HepG2 (cell line): Measurements from ENCODE around the gene KIAA0232. TPM values are rescaled to one million over a fixed set of nuclear protein-coding genes. Genes with fewer than 3 reads are reported as not detected.

Source experiments
- ATAC-seq: fragments of 200-7000 bp; cut with Tn5 transposase; 3 replicates; pipeline ENCODE4 v1.9.1; 2020; ENCODE audit warnings: mild to moderate bottlenecking, moderate library complexity
- BruUV-seq: library from RNA; stranded (reverse); fragments of 400-500 nt; replicated peaks from 2 replicates; lab custom pipeline; 2021; lab: Mats Ljungman, UMichigan
- CTCF ChIA-PET: fragments of 300-600 bp; formaldehyde crosslinking; extraction: SDS; loops from one replicate; lab custom pipeline; 2021; ENCODE audit warnings: low total read pairs, inconsistent platforms, low intra/inter-chr PET ratio; lab: Yijun Ruan, JAX
- POLR2A ChIA-PET: fragments of 350-600 bp; sonication (Branson Sonifier 250); formaldehyde crosslinking; loops from one replicate; lab custom pipeline; 2020; ENCODE audit warnings: antibody characterized with exemption, inconsistent platforms; lab: Yijun Ruan, JAX
- DNase-seq: peaks from one replicate; pipeline ENCODE4 v3.0.0-alpha.2; 2015; ENCODE audit warnings: low spot score
- FAIRE-seq: peaks from 3 replicates; lab custom pipeline; 2011; peaks lifted over from hg19 to GRCh38; lab: Jason Lieb, UNC
- H2AFZ ChIP-seq: one replicate; pipeline ENCODE4 v1.6.1; 2011; ENCODE audit warnings: low read length, inconsistent platforms
- H3K27ac ChIP-seq: fragments of 300-600 bp; 3 replicates; pipeline ENCODE4 v1.8.0; 2011; ENCODE audit warnings: mixed run types, mild to moderate bottlenecking, mixed read lengths, low read length, inconsistent platforms; ENCODE audit not compliant: insufficient read depth; ENCODE audit errors: extremely low read length
- H3K27me3 ChIP-seq, 2 experiments: fragments of 200-600 bp in 1 of 2; 2 replicates in 1 of 2; 3 replicates in 1 of 2; pipeline versions ENCODE4 v1.6.0 to v1.8.0; 2011; ENCODE audit warnings: low read length in 2 of 2, mild to moderate bottlenecking in 2 of 2, moderate library complexity in 2 of 2, inconsistent platforms in 1 of 2; ENCODE audit not compliant: insufficient read depth in 2 of 2, control insufficient read depth in 1 of 2
- H3K36me3 ChIP-seq, 2 experiments: fragments of 200-600 bp in 1 of 2; replicated peaks in 1 of 2; 2 replicates in 1 of 2; 3 replicates in 1 of 2; pipeline versions ENCODE4 v1.5.1 to v1.8.0; 2011; ENCODE audit warnings: low read length in 2 of 2, inconsistent platforms in 1 of 2; ENCODE audit not compliant: insufficient read depth in 2 of 2, control insufficient read depth in 1 of 2
- H3K4me1 ChIP-seq: 2 replicates; pipeline ENCODE4 v1.5.1; 2012; ENCODE audit warnings: low read length, inconsistent platforms; ENCODE audit not compliant: insufficient read depth
- H3K4me2 ChIP-seq: 2 replicates; pipeline ENCODE4 v1.6.0; 2011; ENCODE audit warnings: low read depth, low read length, inconsistent platforms
- H3K4me3 ChIP-seq, 3 experiments: fragments of 200-600 bp in 1 of 3; sonication (generic), shearing (Covaris generic) in 1 of 3; replicated peaks in 1 of 3; 2 replicates each; pipeline ENCODE4 v1.5.1; 2011 to 2016; ENCODE audit warnings: low read length in 3 of 3, inconsistent platforms in 2 of 3, low read depth in 2 of 3, mild to moderate bottlenecking in 2 of 3, control low read depth in 1 of 3, mixed read lengths in 1 of 3; ENCODE audit not compliant: insufficient read depth in 1 of 3
- H3K79me2 ChIP-seq: one replicate; pipeline ENCODE4 v1.6.1; 2011; ENCODE audit warnings: low read length, inconsistent platforms; ENCODE audit not compliant: insufficient read depth
- H3K9ac ChIP-seq: 2 replicates; pipeline ENCODE4 v1.6.0; 2011; ENCODE audit warnings: mild to moderate bottlenecking, low read depth, low read length, inconsistent platforms; ENCODE audit not compliant: insufficient read depth
- H3K9me3 ChIP-seq: 2 replicates; pipeline ENCODE4 v1.5.1; 2012; ENCODE audit warnings: mild to moderate bottlenecking, low read length
- H4K20me1 ChIP-seq: 2 replicates; pipeline ENCODE4 v1.6.0; 2011; ENCODE audit warnings: inconsistent platforms, mild to moderate bottlenecking, low read length, moderate library complexity; ENCODE audit not compliant: insufficient read depth
- AFF4 ChIP-seq: sonication (generic); formaldehyde crosslinking; IDR thresholded peaks from 2 replicates; pipeline ENCODE4 v1.4.0; 2020; ENCODE audit warnings: missing genetic modification reagents
- KMT2A ChIP-seq: sonication (generic); formaldehyde crosslinking; IDR thresholded peaks from 2 replicates; pipeline ENCODE4 v1.4.0; 2020; ENCODE audit warnings: missing genetic modification reagents
- RBM22 ChIP-seq: fragments of 200-400 bp; formaldehyde crosslinking; optimal IDR thresholded peaks from 2 replicates; pipeline ENCODE3; 2017; ENCODE audit warnings: mild to moderate bottlenecking, low read length, moderate library complexity
- WGBS: methylation state at CpG from one replicate; pipeline ENCODE4 v1.1.6; 2017; ENCODE audit warnings: low lambda C conversion rate; 5-methylcytosine and 5-hydroxymethylcytosine counted together
- in situ Hi-C: cut with HindIII; loops from 2 replicates; pipeline ENCODE4 v1.10.0; 2017; ENCODE audit warnings: low pct_unique_long_range_greater_than_20kb; ENCODE audit not compliant: extremely low pct_ligation_motif_present
- intact Hi-C: fragments of 100-400 bp; cut with micrococcal nuclease; formaldehyde crosslinking; loops from one replicate; pipeline ENCODE4 v1.10.0; 2022; ENCODE audit not compliant: unreplicated experiment
- polyA plus RNA-seq, 8 experiments: library from polyadenylated mRNA; depleted of rRNA in 3 of 8; stranded (reverse) in 7 of 8; unstranded in 1 of 8; fragments of >200 nt; fragmentation: Illumina TruSeq in 4 of 8; extraction: Trizol in 4 of 8; gene quantifications; 2 replicates each; pipeline versions ENCODE4 v1.2.1 to v1.2.3, GENCODE V29; 2011 to 2016; ENCODE audit warnings: low read depth in 4 of 8, missing spikeins in 1 of 8, mixed read lengths in 1 of 8; ENCODE audit not compliant: insufficient read depth in 1 of 8
- total RNA-seq, 5 experiments: library from RNA; depleted of rRNA; stranded (reverse); fragments of >200 nt; fragmentation: Illumina TruSeq; extraction: Trizol; gene quantifications; 2 replicates each; pipeline ENCODE4 v1.2.3, GENCODE V29; 2016; ENCODE audit warnings: low read depth in 1 of 5

Gene KIAA0232
- total and polyA plus RNA-seq, 2 of the 13 experiments (the other 11 are each of a cell fraction or from before 2014, with no cell fraction given): 7.8 to 17.1 TPM

- Histone ChIP-seq H3K4me3 (no peak overlapping the region), H3K27ac (no peak overlapping the region), H3K36me3 (peaks cover 4 to 17% of the 10 kb centered on the region in 2 experiments; a peak in 4 of 5 replicates), H3K27me3 (no peaks in the 10 kb centered on the region), H3K79me2 (no peaks in the 10 kb centered on the region), H2AFZ (no peak overlapping the region), H3K4me1 (peaks cover 9% of the 10 kb centered on the region), H3K9me3 (peaks cover 11% of the 10 kb centered on the region), H3K9ac (no peak overlapping the region), H3K4me2 (no peak overlapping the region), H4K20me1 (no peaks in the 10 kb centered on the region)
- ChIA-PET POLR2A (no interaction called here), CTCF (no interaction called here)
- intact Hi-C loops (no loop called here), in situ Hi-C loops (no loop called here)
- 83% methylated on average over 10 of the region's 10 CpGs for WGBS
- DNase-seq: no peak
- ATAC-seq: no peak
- BruUV-seq: no TSS peak
- FAIRE-seq: no peak
- TF ChIP-seq KMT2A (CRISPR knock-in tag): no peak
Observed at GRCh38 chr4:6886886-6887285, 104.4 kb downstream of the KIAA0232 start.

GRCh38 chr4:6887591-6888371, 105.3 kb downstream of the KIAA0232 start:
- H3K9me3 ChIP-seq: peaks cover 11% of the 10 kb centered on the region
- no peak for DNase-seq
- no peak overlapping the region for H2AFZ ChIP-seq
- peak; percentile 45 for TF ChIP-seq RBM22
- TF ChIP-seq AFF4: no peak
- peaks cover 4 to 8% of the 10 kb centered on the region in 2 experiments; a peak in 4 of 5 replicates for H3K36me3 ChIP-seq
- H3K27me3 ChIP-seq: no peaks in the 10 kb centered on the region
- H3K79me2 ChIP-seq: no peaks in the 10 kb centered on the region
- no peak overlapping the region for H3K4me2 ChIP-seq
- no peaks in the 10 kb centered on the region for H4K20me1 ChIP-seq
- H3K4me1 ChIP-seq: peaks cover 16% of the 10 kb centered on the region
- WGBS: 93% methylated on average over 17 of the region's 21 CpGs
- in situ Hi-C loops (no loop called here), intact Hi-C loops (no loop called here)
- no TSS peak for BruUV-seq
- no peak for FAIRE-seq
- no peak overlapping the region for H3K27ac ChIP-seq
- no peak for ATAC-seq
- ChIA-PET CTCF (no interaction called here), POLR2A (no interaction called here)
- H3K4me3 ChIP-seq: no peak overlapping the region
- H3K9ac ChIP-seq: no peak overlapping the region
